Activated naive CD4-positive, alpha-beta T cell treated with anti-CD3 and anti-CD28 coated beads for 36 hours (primary cell): Measurements from ENCODE around the gene PHLPP1. TPM values are rescaled to one million over a fixed set of nuclear protein-coding genes. Genes with fewer than 3 reads are reported as not detected.
"Not testable (repeated sequence)": the region's sequence is repeated elsewhere in the genome, so short reads cannot be mapped to it uniquely, and the experiment has no call there.

Experiments
- CTCF ChIA-PET: fragments of 350-600 bp; sonication (Branson Sonifier 250); formaldehyde crosslinking; loops from one replicate; lab custom pipeline; 2021; ENCODE audit warnings: antibody characterized with exemption; lab: Charles Lee
- DNase-seq: peaks from one replicate; pipeline ENCODE4 v3.0.0-alpha.2; 2020
- H3K27ac Mint-ChIP-seq: one replicate; pipeline ENCODE4 v1.8.0; 2021; ENCODE audit warnings: mild to moderate bottlenecking, mixed read lengths
- H3K27me3 Mint-ChIP-seq: one replicate; pipeline ENCODE4 v1.8.0; 2021; ENCODE audit warnings: low read depth, mixed read lengths
- H3K36me3 Mint-ChIP-seq: one replicate; pipeline ENCODE4 v1.8.0; 2021; ENCODE audit warnings: low read depth, mixed read lengths
- H3K4me1 Mint-ChIP-seq: one replicate; pipeline ENCODE4 v1.8.0; 2021; ENCODE audit warnings: low read depth, mixed read lengths
- H3K4me3 Mint-ChIP-seq: one replicate; pipeline ENCODE4 v1.8.0; 2021; ENCODE audit warnings: mild to moderate bottlenecking, moderate library complexity, mixed read lengths
- H3K9me3 Mint-ChIP-seq: one replicate; pipeline ENCODE4 v1.8.0; 2021; ENCODE audit warnings: mixed read lengths
- intact Hi-C: fragments of 100-400 bp; cut with micrococcal nuclease; formaldehyde crosslinking; loops from one replicate; pipeline ENCODE4 v1.15.1; 2023
- total RNA-seq, 2 experiments: library from RNA; stranded (reverse); gene quantifications; one replicate each; pipeline ENCODE4 v1.2.3, GENCODE V29; 2021

Gene PHLPP1
- total RNA-seq, 2 experiments from 2014 or later = 6.5 to 7.2 TPM

DNA sequence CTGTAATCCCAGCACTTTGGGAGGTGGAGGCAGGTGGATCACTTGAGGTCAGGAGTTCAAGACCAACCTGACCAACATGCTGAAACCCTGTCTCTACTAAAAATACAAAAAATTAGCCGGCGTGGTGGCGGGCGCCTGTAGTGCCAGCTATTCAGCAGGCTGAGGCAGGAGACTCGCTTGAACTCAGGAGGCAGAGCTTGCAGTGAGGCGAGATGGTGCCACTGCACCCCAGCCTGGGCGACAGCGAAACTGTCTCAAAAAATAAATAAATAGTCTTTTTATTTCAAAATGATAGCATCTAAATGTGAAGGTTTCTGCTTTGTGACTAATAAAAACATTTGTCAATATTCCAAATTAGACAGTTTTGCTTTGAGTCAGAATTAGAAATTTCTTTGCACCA lies 8.5 kb upstream of the PHLPP1 start:
- H3K36me3 Mint-ChIP-seq, H3K27me3 Mint-ChIP-seq, intact Hi-C loops, H3K4me1 Mint-ChIP-seq, H3K9me3 Mint-ChIP-seq, DNase-seq, H3K4me3 Mint-ChIP-seq, H3K27ac Mint-ChIP-seq: not testable (repeated sequence)
- CTCF ChIA-PET = interaction anchor here (1.2 kb wide), 2 partner anchors 251 to 304 kb away, joined by 3 read pairs; no protein-coding TSS in a partner anchor

DNA sequence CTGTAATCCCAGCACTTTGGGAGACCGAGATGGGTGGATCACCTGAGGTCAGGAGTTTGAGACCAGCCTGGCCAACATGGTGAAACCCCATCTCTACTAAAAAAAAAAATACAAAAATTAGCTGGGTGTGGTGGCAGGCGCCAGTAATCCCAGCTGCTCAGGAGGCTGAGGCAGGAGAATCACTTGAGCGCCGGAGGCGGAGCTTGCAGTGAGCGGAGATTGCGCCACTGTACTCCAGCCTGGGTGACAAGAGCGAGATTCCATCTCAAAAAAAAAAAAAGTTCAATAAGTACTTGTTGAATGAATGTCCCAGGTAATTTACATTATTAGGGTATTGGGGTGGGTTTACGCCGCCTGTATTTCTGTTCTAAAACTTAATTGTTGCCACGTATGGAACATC lies 5.4 kb upstream of the PHLPP1 start:
- not testable (repeated sequence) for H3K27me3 Mint-ChIP-seq, H3K4me3 Mint-ChIP-seq, H3K9me3 Mint-ChIP-seq, DNase-seq, H3K4me1 Mint-ChIP-seq, H3K36me3 Mint-ChIP-seq, H3K27ac Mint-ChIP-seq
- CTCF ChIA-PET = interaction anchor here (1.4 to 1.6 kb wide), 2 partner anchors 8 to 247 kb away, joined by 4 to 8 read pairs; no protein-coding TSS in a partner anchor
- intact Hi-C loops = loop anchor here (10.0 kb wide), 2 partner anchors 385 to 735 kb away; partner anchors contain the start of gene TNFRSF11A

DNA sequence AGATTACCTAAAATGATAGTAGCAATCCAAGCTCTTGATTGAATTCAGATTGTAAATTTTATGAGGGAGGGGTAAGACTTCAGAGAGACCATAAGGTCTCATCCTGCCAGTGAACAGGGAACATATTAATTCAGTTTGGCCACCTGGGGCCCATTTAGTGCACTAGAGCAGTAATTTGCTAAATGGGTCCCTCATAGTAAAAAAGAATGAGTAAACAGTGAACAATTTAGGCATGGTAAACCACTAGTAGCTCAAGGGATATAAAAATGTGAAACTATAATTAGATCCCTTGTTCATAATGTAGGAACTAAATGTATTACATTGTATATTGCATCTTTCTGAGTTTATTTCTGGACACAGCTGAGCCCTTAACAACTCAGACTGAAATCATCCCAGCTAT lies 4.9 kb upstream of the PHLPP1 start:
- Mint-ChIP-seq H3K9me3 (no peaks in the 10 kb centered on the region), H3K4me3 (no peak overlapping the region), H3K36me3 (no peaks in the 10 kb centered on the region), H3K27me3 (peaks cover 2% of the 10 kb centered on the region), H3K4me1 (peaks cover 4% of the 10 kb centered on the region), H3K27ac (no peak overlapping the region)
- intact Hi-C loops = loop anchor here (10.0 kb wide), 2 partner anchors 386 to 736 kb away; partner anchors contain the start of gene TNFRSF11A
- CTCF ChIA-PET = interaction anchor here (1.4 to 1.6 kb wide), 3 partner anchors 9 to 271 kb away, joined by 4 to 8 read pairs (median 6); no protein-coding TSS in a partner anchor
- no peak for DNase-seq

DNA sequence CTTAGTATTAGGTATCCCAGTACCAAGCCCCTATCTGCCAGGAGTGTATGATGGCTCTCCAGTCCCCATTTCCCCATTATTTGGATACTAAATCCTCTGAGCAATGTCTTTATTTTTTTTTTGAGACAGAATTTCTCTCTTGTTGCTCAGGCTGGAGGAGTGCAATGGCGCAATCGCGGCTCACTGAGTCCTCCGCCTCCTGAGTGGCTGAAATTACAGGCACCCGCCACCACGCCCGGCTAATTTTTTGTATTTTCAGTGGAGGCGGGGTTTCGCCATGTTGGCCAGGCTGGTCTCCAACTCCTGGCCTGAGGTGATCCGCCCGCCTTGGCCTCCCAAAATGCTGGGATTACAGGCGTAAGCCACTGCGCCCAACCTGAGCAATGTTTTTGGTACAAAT lies 3.6 kb upstream of the PHLPP1 start:
- intact Hi-C loops = loop anchor here (10.0 kb wide), 2 partner anchors 387 to 737 kb away; partner anchors contain the start of gene TNFRSF11A
- CTCF ChIA-PET = interaction anchor here (1.0 to 1.4 kb wide), 2 partner anchors 245 to 270 kb away, joined by 6 to 7 read pairs; no protein-coding TSS in a partner anchor
- no peak for DNase-seq

DNA sequence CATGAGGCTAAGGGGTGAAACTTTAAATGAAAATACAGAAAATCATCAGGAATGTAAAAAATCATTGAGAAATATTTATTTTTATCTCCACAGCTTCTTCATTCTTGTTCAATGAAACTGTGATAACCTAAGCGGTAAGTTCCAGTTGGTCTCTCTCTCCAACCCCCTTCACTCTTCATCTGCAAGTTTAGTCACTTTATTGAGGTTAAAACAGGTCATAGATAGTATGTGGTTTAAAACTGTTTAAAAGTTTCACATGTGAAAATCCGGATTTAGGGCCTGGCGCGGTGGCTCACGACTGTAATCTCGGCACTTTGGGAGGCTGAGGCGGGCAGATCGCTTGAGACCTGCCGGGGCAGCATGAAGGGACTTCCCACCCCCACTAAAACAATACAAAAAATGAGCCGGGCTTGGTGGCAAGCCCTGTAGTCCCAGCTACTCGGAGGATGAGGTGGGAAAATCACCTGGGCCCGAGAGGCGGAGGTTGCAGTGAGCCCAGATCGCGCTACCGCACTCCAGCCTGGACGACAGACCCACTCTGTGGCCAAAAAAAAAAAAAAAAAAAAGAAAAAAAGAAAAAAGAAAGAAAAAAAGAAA lies 1.6 kb upstream of the PHLPP1 start:
- H3K4me3 Mint-ChIP-seq = no peak overlapping the region
- intact Hi-C loops = loop anchor here (1.0 to 10.0 kb wide), 7 partner anchors 191 to 739 kb away; partner anchors contain the start of genes BCL2, KDSR, TNFRSF11A and ZCCHC2
- H3K27me3 Mint-ChIP-seq = peaks cover 6% of the 10 kb centered on the region
- peaks cover 4% of the 10 kb centered on the region for H3K36me3 Mint-ChIP-seq
- peaks cover 19% of the 10 kb centered on the region for H3K4me1 Mint-ChIP-seq
- H3K9me3 Mint-ChIP-seq = no peaks in the 10 kb centered on the region
- H3K27ac Mint-ChIP-seq = no peak overlapping the region
- no peak for DNase-seq
- CTCF ChIA-PET = no interaction called here

More for the DNA sequence above, 3.6 kb upstream of the PHLPP1 start:
- no peaks in the 10 kb centered on the region for H3K27me3 Mint-ChIP-seq
- H3K27ac Mint-ChIP-seq = no peak overlapping the region
- H3K9me3 Mint-ChIP-seq = no peaks in the 10 kb centered on the region
- H3K4me3 Mint-ChIP-seq = no peak overlapping the region
- H3K4me1 Mint-ChIP-seq = peaks cover 4% of the 10 kb centered on the region
- no peaks in the 10 kb centered on the region for H3K36me3 Mint-ChIP-seq

DNA sequence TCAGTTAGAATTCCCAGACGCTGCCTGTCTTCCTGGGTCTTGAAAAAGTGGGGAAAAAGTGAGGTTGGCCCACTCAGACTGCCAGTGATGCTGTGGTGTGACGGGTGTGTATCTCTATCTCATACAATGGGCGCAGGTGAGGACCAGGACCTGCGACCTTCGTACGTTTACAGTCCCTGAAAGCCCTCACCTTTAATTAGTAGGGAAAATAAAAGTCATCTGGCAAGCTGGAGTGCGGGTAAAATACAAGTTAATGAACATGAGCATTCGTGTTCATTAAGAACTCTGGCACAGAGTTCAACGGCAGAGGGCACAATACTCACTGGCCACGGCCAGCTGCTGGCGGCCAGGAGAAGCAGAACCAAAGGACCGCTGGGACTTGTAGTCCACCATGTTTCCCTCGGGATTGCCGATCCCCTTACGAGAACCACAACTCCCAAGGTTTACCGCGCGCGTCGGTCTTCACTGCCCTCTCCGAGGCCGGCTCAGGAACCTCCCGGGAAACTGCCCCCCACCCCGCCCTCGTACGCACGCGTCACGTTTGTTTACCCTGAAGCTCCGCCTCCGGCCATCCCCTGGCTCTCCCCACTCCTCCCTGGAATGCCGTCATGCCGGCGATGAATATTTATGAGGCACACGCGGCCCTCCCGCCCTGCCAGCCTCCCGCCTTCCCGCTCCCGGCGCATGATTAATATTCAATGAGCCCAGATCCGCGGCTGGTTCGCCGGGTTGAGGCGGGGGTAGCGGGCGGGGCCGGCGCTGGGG lies 488 bp upstream of the PHLPP1 start:
- intact Hi-C loops = loop anchor here (1.0 to 10.0 kb wide), 22 partner anchors 26 to 1237 kb away; partner anchors contain the start of genes BCL2, KDSR, PIGN and RELCH
- DNase-seq = peak; percentile 98
- CTCF ChIA-PET = interaction anchor here (0.6 to 4.2 kb wide), 15 partner anchors 69 to 303 kb away, joined by 3 to 31 read pairs (median 3); no protein-coding TSS in a partner anchor

DNA sequence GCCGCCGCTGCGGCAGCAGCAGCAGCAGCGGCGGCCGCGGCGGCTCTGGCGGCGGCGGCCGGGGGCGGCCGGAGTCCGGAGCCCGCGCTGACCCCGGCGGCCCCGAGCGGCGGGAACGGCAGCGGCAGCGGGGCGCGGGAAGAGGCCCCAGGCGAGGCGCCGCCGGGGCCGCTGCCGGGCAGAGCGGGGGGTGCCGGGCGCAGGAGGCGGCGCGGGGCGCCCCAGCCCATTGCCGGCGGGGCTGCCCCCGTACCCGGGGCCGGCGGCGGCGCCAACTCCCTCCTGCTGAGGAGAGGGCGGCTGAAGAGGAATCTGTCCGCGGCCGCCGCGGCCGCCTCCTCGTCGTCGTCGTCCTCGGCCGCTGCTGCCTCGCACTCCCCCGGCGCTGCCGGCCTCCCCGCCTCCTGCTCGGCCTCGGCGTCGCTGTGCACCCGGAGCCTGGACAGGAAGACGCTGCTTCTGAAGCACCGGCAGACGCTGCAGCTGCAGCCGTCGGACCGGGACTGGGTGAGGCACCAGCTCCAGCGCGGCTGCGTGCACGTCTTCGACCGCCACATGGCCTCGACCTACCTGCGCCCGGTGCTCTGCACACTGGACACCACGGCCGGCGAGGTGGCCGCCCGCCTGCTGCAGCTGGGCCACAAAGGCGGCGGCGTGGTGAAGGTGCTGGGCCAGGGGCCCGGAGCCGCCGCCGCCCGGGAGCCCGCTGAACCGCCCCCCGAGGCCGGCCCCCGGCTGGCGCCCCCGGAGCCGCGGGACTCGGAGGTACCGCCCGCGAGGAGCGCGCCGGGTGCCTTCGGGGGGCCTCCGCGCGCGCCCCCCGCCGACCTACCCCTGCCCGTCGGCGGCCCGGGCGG lies 646 bp downstream of the PHLPP1 start:
- Mint-ChIP-seq H3K4me1 (peaks cover 35% of the 10 kb centered on the region), H3K27ac (no peak overlapping the region), H3K27me3 (peaks cover 6% of the 10 kb centered on the region), H3K36me3 (peaks cover 4% of the 10 kb centered on the region), H3K4me3 (peak overlapping the region; percentile 79), H3K9me3 (no peaks in the 10 kb centered on the region)
- intact Hi-C loops = loop anchor here (1.0 to 10.0 kb wide), 23 partner anchors 25 to 1236 kb away; partner anchors contain the start of genes BCL2, KDSR, PIGN and RELCH
- peak; percentile 69 for DNase-seq
- CTCF ChIA-PET = interaction anchor here (0.6 to 4.2 kb wide), 5 partner anchors 68 to 269 kb away, joined by 3 to 31 read pairs (median 3); no protein-coding TSS in a partner anchor

More for the DNA sequence above, 488 bp upstream of the PHLPP1 start:
- Mint-ChIP-seq H3K36me3 (peaks cover 4% of the 10 kb centered on the region), H3K9me3 (no peaks in the 10 kb centered on the region), H3K27me3 (peaks cover 6% of the 10 kb centered on the region), H3K4me3 (peak overlapping the region; percentile 79), H3K27ac (peak overlapping the region; percentile 74), H3K4me1 (peaks cover 26% of the 10 kb centered on the region)

DNA sequence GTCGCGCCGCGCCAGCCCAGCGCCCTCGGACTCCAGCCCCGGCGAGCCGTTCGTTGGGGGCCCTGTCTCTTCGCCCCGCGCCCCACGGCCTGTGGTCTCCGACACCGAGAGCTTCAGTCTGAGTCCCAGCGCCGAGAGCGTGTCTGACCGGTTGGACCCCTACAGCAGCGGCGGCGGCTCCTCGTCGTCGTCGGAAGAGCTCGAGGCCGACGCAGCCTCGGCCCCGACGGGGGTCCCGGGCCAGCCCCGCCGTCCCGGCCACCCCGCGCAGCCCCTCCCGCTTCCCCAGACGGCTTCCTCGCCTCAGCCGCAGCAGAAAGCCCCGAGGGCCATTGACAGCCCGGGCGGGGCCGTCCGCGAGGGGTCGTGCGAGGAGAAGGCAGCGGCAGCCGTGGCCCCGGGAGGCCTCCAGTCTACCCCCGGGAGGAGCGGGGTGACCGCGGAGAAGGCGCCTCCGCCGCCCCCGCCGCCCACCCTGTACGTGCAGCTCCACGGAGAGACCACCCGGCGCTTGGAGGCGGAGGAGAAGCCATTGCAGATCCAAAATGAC lies 1.4 kb downstream of the PHLPP1 start:
- H3K27me3 Mint-ChIP-seq = peaks cover 6% of the 10 kb centered on the region
- no peaks in the 10 kb centered on the region for H3K9me3 Mint-ChIP-seq
- intact Hi-C loops = loop anchor here (2.0 to 10.0 kb wide), 6 partner anchors 54 to 1236 kb away; partner anchors contain the start of gene TNFRSF11A
- peaks cover 38% of the 10 kb centered on the region for H3K4me1 Mint-ChIP-seq
- H3K27ac Mint-ChIP-seq = peak overlapping the region; percentile 75
- H3K4me3 Mint-ChIP-seq = peak overlapping the region; percentile 84
- DNase-seq = peak; percentile 53
- CTCF ChIA-PET = interaction anchor here (0.6 to 4.2 kb wide), 5 partner anchors 68 to 268 kb away, joined by 3 to 31 read pairs (median 6); no protein-coding TSS in a partner anchor
- peaks cover 4% of the 10 kb centered on the region for H3K36me3 Mint-ChIP-seq

DNA sequence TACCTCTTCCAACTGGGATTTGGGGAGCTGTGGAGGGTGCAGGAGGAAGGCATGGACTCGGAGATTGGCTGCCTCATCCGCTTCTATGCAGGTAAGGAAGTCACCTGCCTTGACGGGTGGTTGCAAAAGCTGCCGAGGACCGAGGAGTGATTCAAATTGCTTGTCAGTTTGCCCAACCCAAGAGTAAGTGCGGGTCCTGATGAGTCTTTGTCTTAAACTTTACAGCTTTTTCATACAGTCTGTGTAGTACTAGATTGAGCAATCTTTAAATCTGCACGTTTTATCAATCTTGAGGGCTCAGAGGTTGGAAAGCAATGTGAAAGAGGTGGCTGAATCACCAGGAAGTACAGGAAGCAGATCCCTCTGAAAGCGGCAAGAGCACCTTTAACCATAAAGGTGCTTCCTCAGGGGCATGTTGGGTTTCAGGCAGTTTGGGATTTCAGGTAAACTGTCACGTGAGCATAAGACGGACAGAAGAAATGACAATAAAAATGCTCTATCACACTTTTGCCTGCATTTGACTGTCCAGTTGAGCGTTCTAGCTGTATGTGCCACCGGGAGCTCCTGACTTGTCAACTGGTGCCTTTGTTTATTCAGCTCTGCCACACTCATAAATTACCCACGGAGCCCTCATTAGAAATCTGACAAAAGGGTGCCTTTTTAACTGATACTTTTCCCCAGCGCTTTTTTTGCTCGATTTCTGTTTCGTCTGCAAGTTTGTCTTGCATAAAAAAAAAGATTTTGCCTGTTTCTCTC lies 2.0 kb downstream of the PHLPP1 start:
- Mint-ChIP-seq H3K27me3 (peaks cover 6% of the 10 kb centered on the region), H3K27ac (peak overlapping the region; percentile 75), H3K4me1 (peaks cover 38% of the 10 kb centered on the region), H3K36me3 (peaks cover 4% of the 10 kb centered on the region), H3K4me3 (peak overlapping the region; percentile 84), H3K9me3 (no peaks in the 10 kb centered on the region)
- CTCF ChIA-PET = interaction anchor here (0.6 to 4.2 kb wide), 5 partner anchors 28 to 265 kb away, joined by 3 to 31 read pairs (median 6); no protein-coding TSS in a partner anchor
- peak; percentile 74 for DNase-seq
- intact Hi-C loops = loop anchor here (2.0 to 10.0 kb wide), 6 partner anchors 53 to 1235 kb away; partner anchors contain the start of gene TNFRSF11A

DNA sequence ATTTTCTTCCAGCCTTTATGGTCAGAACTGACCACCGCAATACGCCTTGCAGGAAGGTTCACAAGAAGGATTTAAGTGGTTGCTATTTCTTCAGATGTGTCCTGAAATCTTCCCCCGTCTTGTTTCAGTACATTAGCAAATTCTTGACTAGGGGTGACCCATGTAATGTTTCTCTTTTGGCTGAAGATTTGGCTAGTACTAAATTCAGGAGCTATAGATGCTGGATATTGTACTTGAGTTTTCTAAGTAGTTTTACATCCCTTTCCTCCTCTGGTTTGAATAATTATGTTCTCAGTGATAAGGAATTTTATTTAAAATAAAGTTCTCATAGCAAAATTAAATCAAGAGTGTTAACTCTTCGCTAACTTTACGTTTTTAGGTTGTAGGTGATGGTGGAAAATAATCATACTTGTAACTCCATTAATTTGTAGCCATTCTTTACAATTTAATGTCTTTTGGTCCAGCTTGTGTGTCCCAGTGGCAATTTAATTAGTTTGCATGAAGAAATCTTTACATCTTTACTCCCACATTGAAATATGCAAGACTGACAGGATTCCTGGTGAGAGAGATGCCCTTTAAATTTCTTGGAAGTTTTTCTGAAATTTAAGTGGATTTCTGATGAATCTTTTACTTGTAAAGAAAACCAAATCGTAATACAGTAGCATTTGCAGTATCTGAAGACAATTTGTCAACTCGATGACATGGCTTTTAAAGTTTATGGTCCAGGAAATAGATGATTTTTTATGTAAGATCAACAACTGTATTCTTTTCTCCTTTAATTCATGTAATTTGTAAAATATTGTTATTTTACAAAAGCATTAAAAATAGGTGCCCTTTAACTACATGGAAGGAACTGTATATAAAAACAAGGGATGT lies 2.8 kb downstream of the PHLPP1 start:
- CTCF ChIA-PET = interaction anchor here (0.7 to 4.2 kb wide), 4 partner anchors 27 to 264 kb away, joined by 4 to 31 read pairs (median 8); no protein-coding TSS in a partner anchor
- Mint-ChIP-seq H3K4me3 (peak overlapping the region; percentile 84), H3K9me3 (no peaks in the 10 kb centered on the region), H3K27me3 (peaks cover 6% of the 10 kb centered on the region), H3K36me3 (peaks cover 4% of the 10 kb centered on the region), H3K27ac (no peak overlapping the region), H3K4me1 (peaks cover 38% of the 10 kb centered on the region)
- intact Hi-C loops = loop anchor here (2.0 to 10.0 kb wide), 6 partner anchors 53 to 1234 kb away; partner anchors contain the start of gene TNFRSF11A
- DNase-seq = no peak
